Hippocampal formation (tissue), 2 donors: ENCODE measurements around the gene HERC6.
"Not testable (repeated sequence)": the region's sequence is repeated elsewhere in the genome, so short reads cannot be mapped to it uniquely, and the experiment has no call there.

Experiments used
- DNase-seq, 2 donors: peaks; one replicate each; lab custom pipeline; 2025; lab: John Stamatoyannopoulos, UW

HERC6 gene

GRCh38 chr4:88378691-88379559, at the start of gene HERC6:
HERC6 (plus strand) TSS chr4:88378852; CDS start chr4:88378922, 70 bp downstream.
- DNase-seq: peak; percentile 70 to 72

DNA sequence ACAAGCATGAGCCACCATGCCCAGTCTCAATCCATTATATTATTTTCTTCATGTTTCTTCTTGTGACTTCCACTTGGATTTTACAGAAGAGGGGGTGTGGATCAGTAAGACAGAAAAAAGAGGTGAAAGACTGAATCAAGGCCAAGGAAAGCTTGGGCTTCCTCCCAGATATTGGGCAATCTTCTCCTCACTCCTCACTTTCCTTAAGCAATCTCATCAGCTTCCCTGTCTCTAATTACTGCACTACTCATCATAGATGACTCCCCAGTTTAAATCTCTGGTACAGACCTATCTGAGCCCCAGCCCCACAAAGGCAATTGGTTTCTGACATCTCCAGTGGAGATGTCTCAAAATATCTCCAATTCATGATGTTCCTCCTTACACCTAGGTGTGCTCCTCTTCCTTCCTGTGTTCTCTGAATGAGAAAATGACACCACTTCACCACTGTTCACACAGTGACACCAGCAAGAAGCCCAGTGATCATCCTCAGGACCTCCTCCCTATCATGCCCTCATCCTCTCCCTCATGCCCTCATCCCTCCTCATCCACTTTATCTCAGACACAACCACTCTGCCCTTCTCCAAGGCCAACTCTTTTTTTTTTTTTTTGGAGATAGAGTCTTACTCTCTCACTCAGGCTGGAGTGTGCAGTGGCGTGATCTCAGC, 44.8 kb upstream of the HERC6 start:
- no peak for DNase-seq

- no peak for DNase-seq
These were observed 43.5 kb upstream of the HERC6 start for GRCh38 chr4:88335092-88335665.

DNA sequence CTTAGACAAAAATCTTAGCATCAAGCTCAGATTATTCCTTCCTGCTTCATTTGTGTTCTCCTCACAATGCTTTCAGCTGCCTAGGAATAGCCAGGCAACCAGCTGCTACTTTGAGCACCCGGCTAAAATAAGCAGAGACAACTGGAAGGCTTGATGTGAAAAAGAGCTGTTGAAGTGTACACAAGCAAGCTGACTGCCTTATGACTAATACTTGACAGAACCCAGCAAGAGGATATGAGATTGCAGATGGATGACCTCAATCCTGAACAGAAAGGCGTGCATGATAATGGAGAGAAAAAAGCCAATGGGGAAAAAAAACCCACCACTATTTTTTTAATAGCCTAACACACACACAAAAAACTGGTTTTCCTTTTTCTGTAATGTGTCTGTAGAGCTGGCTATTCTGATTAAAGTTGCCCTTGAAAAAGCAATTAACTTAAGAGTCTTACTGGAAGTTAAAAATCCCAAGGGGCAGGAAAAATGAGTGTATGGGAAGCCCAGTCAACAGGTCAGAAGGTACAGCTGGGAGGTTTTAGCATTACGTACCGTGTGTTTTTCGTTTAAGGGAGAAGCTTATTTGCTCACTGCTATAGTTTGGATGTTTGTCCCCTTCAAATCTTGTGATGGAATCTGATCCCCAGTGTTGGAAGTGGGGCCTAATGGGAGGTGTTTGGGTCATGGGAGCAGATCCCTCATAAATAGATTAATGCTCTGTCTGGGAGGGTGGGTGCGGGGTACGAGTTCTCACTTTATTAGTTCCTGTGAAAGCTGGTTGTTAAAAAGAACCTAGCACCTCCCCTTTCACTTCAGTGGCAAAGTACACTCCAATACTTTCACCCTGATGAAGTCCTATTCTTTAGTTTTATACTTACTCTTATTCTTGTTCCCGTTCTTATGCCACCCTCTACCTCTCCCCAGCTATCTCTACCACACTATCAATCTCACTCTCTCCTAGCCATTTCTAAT, 37.1 kb upstream of the HERC6 start:
- peak in 1 of 2 donors; percentile 28 for DNase-seq

GRCh38 chr4:88346902-88347301, 31.8 kb upstream of the HERC6 start:
- DNase-seq: not testable (repeated sequence)

DNA sequence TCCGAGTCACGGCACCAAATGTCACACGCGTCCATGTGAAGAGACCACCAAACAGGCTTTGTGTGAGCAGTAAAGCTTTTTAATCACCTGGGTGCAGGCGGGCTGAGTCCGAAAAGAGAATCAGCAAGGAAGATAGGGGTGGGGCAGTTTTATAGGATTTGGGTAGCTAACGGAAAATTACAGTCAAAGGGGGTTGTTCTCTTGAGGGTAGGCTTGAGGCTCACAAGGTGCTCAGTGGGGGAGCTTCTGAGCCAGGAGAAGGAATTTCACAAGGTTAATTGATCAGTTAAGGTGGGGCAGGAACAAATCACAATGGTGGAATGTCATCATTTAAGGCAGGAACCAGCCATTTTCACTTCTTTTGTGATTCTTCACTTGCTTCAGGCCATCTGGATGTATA, 29.9 kb upstream of the HERC6 start:
- DNase-seq: not testable (repeated sequence)

GRCh38 chr4:88350786-88351185, 27.9 kb upstream of the HERC6 start:
- DNase-seq: no peak

DNA sequence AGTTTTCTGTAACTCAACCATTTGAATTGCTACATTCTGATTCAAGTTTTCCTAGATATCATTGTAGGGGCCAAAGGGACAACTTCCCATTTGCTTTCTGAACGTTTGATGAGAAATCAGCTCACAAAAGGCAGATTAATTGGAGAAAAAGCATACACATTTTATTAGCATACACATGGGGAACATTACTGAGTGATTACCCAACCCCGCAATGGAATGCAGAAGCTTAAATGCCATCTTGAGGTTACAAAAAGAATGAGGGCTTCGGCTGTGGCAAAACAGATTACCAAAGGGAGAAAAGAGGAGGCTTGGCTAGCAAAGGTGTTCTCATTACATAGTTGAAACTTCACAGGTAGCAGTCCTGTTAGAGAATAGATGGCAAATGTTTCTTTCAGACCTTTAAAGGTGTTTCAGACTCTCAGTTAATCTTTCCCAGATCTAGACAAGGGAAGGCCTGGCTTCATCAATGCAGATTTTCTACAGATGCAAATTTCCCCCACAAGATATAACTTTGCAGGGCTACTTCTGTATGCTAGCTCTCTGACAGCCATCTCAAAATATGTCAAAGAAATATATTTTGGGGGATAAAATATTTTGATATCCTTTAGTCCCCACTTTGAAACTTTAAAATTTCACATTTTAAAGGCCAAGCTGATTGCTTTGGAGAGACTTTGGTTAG, 26.5 kb upstream of the HERC6 start:
- DNase-seq: no peak

DNA sequence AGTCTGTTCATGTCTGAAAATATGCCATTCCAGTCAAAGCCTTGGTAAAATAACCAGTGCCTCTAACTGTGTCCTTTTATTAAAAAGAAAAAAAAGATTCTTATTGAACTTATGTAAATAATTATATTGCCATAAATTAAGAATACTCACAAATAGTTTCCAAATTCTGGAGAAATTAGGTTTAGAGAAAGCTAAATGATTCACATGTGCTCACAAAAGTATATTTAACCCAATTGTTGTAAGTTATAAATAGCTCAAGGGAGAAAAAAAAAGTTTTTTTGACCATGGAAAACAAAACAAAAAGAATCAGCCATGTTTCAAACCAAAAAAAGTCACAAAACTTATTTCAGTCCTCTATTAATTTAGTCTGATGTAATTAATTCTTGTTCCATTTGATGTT, 25.3 kb upstream of the HERC6 start:
- DNase-seq: no peak

DNA sequence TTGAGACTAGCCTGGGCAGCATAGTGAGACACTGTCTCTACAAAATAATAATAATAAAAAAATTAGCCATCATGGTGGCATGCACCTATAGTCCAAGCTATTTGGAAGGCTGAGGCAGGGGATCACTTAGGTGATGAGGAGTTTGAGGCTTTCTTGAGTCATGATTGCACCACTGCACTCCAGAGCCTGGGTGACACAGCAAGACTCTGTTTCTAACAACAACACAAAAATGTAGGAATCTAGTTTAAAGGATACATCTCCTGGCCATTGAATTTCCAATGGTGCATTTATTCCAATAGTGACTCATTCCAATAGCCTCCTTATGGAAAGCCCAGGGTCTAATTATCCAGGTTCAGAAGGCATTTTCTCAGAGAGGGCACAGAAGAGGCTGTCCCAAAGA, 21.9 kb upstream of the HERC6 start:
- DNase-seq: no peak

DNA sequence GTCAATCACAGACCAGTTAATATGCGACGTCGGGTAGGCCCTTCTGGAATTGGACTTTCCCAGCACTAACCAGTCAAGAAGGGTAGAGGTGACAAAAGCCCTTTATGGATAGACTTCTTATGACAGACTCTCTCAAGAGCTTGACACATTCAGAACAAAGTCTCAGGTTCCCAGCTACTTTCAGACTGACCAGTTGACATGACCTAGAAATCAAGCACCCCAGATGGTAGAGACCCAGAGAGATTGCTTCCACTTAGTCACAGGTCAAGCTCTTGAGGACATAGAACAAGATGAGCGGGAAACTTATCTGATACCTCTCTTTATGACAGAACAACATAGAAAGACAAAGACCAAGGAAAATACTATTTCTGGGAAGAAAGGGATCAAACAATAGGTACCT, 21.4 kb upstream of the HERC6 start:
- no peak for DNase-seq

- DNase-seq: no peak
These were observed 19.1 kb upstream of the HERC6 start for GRCh38 chr4:88359558-88359957.

GRCh38 chr4:88360256-88360655, 18.4 kb upstream of the HERC6 start:
- no peak for DNase-seq

DNA sequence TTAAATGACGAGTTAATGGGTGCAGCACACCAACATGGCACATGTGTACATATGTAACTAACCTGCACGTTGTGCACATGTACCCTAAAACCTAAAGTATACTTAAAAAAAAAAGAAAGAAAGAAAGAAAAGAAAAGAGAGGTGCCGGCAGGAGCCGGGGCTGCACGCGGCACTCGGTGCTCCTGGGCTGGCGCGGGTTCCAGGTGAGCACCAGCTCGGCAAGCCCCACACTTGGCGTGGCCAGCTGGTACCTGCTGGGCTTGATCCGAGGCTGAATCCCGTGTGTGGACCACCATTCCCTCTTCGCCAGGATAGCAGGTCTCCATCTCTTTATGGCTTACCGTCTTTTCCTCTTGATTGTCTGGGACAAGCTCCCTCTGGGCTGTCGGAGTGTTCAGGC, 17.9 kb upstream of the HERC6 start:
- DNase-seq: no peak

- DNase-seq: not testable (repeated sequence)
These were observed 17.4 kb upstream of the HERC6 start for GRCh38 chr4:88361217-88361773.

DNA sequence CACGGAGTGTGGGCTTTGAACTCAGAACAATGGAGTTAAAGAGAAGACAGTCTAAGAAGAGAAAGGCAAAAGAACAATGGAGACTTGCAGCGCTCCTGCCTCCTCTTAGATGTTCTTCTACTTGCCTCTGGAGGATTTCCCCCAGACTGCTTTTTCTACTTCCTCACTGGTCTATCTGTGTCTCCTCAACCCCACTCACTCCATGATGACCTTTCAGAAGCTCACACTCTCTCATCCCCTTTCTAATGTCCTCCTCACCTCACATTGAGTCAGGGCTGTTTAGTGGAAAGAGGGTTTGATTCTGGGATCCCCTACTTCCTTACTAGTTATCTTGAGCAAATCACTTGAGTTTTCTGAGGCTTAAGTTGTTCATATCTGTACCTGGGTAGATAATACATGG, 12.2 kb upstream of the HERC6 start:
- DNase-seq: no peak

GRCh38 chr4:88367826-88368225, 10.8 kb upstream of the HERC6 start:
- DNase-seq: no peak

GRCh38 chr4:88369180-88369812, 9.4 kb upstream of the HERC6 start:
- peak in 1 of 2 donors; percentile 28 for DNase-seq

DNA sequence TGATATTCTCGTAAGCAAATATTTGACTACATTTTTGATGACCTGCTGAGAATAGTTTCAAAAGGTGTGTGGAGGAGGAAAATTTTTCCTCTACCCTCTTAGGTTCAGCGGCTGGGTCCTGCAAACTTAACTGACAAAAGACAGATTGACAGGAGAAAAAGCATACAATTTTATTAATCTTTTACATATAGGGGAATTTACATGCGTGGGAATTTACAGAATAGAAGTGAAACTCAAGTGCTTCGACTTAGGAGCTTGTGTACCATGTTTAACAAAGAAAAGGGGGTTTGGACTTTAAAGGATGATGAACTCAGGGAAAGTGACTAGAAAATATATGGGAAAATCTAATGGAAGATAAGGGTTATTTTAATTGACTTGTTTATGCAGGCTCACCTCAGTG, 2.5 kb downstream of the HERC6 start:
- DNase-seq: no peak

DNA sequence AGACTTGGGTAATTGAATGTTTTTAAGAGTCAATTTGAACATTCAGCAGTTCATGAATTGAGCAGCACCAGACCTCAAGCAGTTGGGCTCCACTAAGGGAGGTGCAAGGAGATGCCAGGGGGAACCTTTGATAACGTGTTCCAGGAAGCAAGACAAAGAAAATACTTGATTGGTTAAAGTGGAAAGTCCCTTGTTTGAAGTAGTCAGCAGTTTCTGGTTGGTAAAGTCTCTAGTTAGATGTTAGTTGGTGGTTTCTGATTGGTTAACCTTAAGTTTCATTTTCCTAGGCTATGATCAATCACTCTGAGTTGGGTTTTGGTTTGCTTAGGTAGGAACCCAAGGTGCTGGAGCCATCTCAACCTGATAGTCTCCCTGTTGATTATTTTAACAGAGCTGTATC, 4.0 kb downstream of the HERC6 start:
- DNase-seq: no peak
